ENCODE data around the gene ACOT13.

DNA sequence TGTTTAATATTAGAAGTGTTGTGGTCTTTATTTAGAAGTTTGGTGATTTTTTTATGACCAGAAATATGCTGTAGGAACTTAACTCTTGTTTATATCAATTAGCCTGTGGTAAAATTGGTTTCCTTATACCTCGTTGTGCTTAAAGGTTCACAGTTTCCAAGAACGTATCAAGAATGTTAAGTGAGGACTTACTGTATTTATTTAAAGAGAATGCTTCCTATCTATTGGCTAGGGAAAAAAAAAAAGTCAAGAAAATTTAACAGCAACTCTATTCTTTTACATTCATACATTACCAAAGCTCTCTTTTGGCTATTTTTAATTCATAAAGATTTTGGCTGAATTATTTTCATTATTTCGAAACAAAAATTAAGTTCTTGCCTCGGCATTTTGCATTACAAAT, 22.5 kb upstream of the ACOT13 start:
- TF ChIP-seq, protein P1, sequence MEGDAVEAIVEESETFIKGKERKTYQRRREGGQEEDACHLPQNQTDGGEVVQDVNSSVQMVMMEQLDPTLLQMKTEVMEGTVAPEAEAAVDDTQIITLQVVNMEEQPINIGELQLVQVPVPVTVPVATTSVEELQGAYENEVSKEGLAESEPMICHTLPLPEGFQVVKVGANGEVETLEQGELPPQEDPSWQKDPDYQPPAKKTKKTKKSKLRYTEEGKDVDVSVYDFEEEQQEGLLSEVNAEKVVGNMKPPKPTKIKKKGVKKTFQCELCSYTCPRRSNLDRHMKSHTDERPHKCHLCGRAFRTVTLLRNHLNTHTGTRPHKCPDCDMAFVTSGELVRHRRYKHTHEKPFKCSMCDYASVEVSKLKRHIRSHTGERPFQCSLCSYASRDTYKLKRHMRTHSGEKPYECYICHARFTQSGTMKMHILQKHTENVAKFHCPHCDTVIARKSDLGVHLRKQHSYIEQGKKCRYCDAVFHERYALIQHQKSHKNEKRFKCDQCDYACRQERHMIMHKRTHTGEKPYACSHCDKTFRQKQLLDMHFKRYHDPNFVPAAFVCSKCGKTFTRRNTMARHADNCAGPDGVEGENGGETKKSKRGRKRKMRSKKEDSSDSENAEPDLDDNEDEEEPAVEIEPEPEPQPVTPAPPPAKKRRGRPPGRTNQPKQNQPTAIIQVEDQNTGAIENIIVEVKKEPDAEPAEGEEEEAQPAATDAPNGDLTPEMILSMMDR (IDR thresholded peaks at IDR 0.05; ENCODE audit: low read depth, low read length): no peak
- TF ChIP-seq, protein P2, sequence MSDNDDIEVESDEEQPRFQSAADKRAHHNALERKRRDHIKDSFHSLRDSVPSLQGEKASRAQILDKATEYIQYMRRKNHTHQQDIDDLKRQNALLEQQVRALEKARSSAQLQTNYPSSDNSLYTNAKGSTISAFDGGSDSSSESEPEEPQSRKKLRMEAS (IDR thresholded peaks at IDR 0.05; ENCODE audit: low read depth, low read length): no peak

Measured in NB4 (cell line).